GM18499 (cell line): ENCODE results near the gene CEBPA.

Experiments
- ATAC-seq: cut with Tn5 transposase; IDR thresholded peaks from one replicate; pipeline ENCODE4 v1.9.1; 2021; ENCODE audit warnings: moderate number of reproducible peaks; ENCODE audit not compliant: insufficient read depth, unreplicated experiment

Gene CEBPA

GRCh38 chr19:33275933-33276619, 26.3 kb downstream of the CEBPA start:
- ATAC-seq: no peak

GRCh38 chr19:33275559-33275932, 26.8 kb downstream of the CEBPA start:
- no peak for ATAC-seq

GRCh38 chr19:33274663-33275558, 27.4 kb downstream of the CEBPA start:
- ATAC-seq: no peak

- no peak for ATAC-seq
Measured at GRCh38 chr19:33273881-33274662, 28.3 kb downstream of the CEBPA start.

- ATAC-seq: no peak
Measured at GRCh38 chr19:33273065-33273736, 29.1 kb downstream of the CEBPA start.

- ATAC-seq: no peak
Measured at GRCh38 chr19:33271246-33272021, 30.9 kb downstream of the CEBPA start.

- ATAC-seq: no peak
Measured at GRCh38 chr19:33270769-33271168, 31.6 kb downstream of the CEBPA start.

GRCh38 chr19:33269016-33269415, 33.3 kb downstream of the CEBPA start:
- ATAC-seq: no peak

- ATAC-seq: no peak
Measured at GRCh38 chr19:33268162-33268991, 34.0 kb downstream of the CEBPA start.

GRCh38 chr19:33267706-33268105, 34.6 kb downstream of the CEBPA start:
- ATAC-seq: no peak

GRCh38 chr19:33266974-33267484, 35.3 kb downstream of the CEBPA start:
- no peak for ATAC-seq

- no peak for ATAC-seq
Measured at GRCh38 chr19:33264881-33265445, 37.4 kb downstream of the CEBPA start.

- no peak for ATAC-seq
Measured at GRCh38 chr19:33263325-33264023, 38.9 kb downstream of the CEBPA start.

- no peak for ATAC-seq
Measured at GRCh38 chr19:33261511-33262189, 40.7 kb downstream of the CEBPA start.

- ATAC-seq: no peak
Measured at GRCh38 chr19:33260628-33261418, 41.5 kb downstream of the CEBPA start.

- no peak for ATAC-seq
Measured at GRCh38 chr19:33259539-33259938, 42.8 kb downstream of the CEBPA start.
